HepG2 (cell line): ENCODE data around the gene C9orf50. TPM values are rescaled to one million over a fixed set of nuclear protein-coding genes. Genes with fewer than 3 reads are reported as not detected.

Experiments
- CENPT ChIP-seq: sonication (generic); formaldehyde crosslinking; IDR thresholded peaks from 2 replicates; pipeline ENCODE4 v1.8.0; 2022; ENCODE audit warnings: low read depth, mild to moderate bottlenecking, moderate library complexity, missing genetic modification reagents
- KDM4B ChIP-seq: sonication (generic); formaldehyde crosslinking; IDR thresholded peaks from 2 replicates; pipeline ENCODE4 v1.4.0; 2020; ENCODE audit warnings: missing genetic modification reagents
- SALL1 ChIP-seq: sonication (generic); formaldehyde crosslinking; IDR thresholded peaks from 2 replicates; pipeline ENCODE4 v1.8.0; 2022; ENCODE audit warnings: mild to moderate bottlenecking, missing genetic modification reagents
- SIN3A ChIP-seq: IDR thresholded peaks from 2 replicates; pipeline ENCODE4 v1.6.1; 2011; ENCODE audit warnings: low read depth, mild to moderate bottlenecking, control low read depth, low read length, borderline replicate concordance
- SRSF1 ChIP-seq: fragments of 200-400 bp; formaldehyde crosslinking; optimal IDR thresholded peaks from 2 replicates; pipeline ENCODE3; 2017; ENCODE audit warnings: mild to moderate bottlenecking, low read depth, low read length, moderate library complexity
- ZNF335 ChIP-seq: sonication (generic); formaldehyde crosslinking; IDR thresholded peaks from 2 replicates; pipeline ENCODE4 v1.4.0; 2020; ENCODE audit warnings: missing genetic modification reagents
- ZSCAN22 ChIP-seq: sonication (generic); formaldehyde crosslinking; IDR thresholded peaks from 2 replicates; pipeline ENCODE4 v1.4.0; 2020; ENCODE audit warnings: mild to moderate bottlenecking, missing genetic modification reagents
- ZZZ3 ChIP-seq: sonication (generic); formaldehyde crosslinking; IDR thresholded peaks from 2 replicates; pipeline ENCODE4 v1.4.0; 2020; ENCODE audit warnings: missing genetic modification reagents, mild to moderate bottlenecking, borderline replicate concordance
- polyA plus RNA-seq, 8 experiments: library from polyadenylated mRNA; depleted of rRNA in 3 of 8; stranded (reverse) in 7 of 8; unstranded in 1 of 8; fragments of >200 nt; fragmentation: Illumina TruSeq in 4 of 8; extraction: Trizol in 4 of 8; gene quantifications; 2 replicates each; pipeline versions ENCODE4 v1.2.1 to v1.2.3, GENCODE V29; 2011 to 2016; ENCODE audit warnings: low read depth in 4 of 8, missing spikeins in 1 of 8, mixed read lengths in 1 of 8; ENCODE audit not compliant: insufficient read depth in 1 of 8
- total RNA-seq, 5 experiments: library from RNA; depleted of rRNA; stranded (reverse); fragments of >200 nt; fragmentation: Illumina TruSeq; extraction: Trizol; gene quantifications; 2 replicates each; pipeline ENCODE4 v1.2.3, GENCODE V29; 2016; ENCODE audit warnings: low read depth in 1 of 5
- TF ChIP-seq, protein P1 (sequence below): sonication (generic); formaldehyde crosslinking; IDR thresholded peaks from 2 replicates; pipeline ENCODE4 v1.8.1; 2022; ENCODE audit warnings: low read depth, mild to moderate bottlenecking, missing genetic modification reagents
- TF ChIP-seq, protein P2 (sequence below): sonication (generic); formaldehyde crosslinking; IDR thresholded peaks from 2 replicates; pipeline ENCODE4 v1.5.0; 2020; ENCODE audit warnings: mild to moderate bottlenecking, missing genetic modification reagents, moderate library complexity
- TF ChIP-seq, protein P3 (sequence below): sonication (generic); formaldehyde crosslinking; conservative IDR thresholded peaks from 2 replicates; pipeline ENCODE4 v1.8.0; 2022; ENCODE audit warnings: missing genetic modification reagents
- TF ChIP-seq, protein P4 (sequence below): sonication (generic); formaldehyde crosslinking; conservative IDR thresholded peaks from 2 replicates; pipeline ENCODE4 v1.8.1; 2023; ENCODE audit warnings: missing genetic modification reagents
- TF ChIP-seq, protein P5 (sequence below): sonication (generic); formaldehyde crosslinking; IDR thresholded peaks from 2 replicates; pipeline ENCODE4 v1.4.0; 2020; ENCODE audit warnings: low read depth, missing genetic modification reagents
- TF ChIP-seq, protein P6 (sequence below): IDR thresholded peaks from 2 replicates; pipeline ENCODE4 v1.6.1; 2016

The C9orf50 gene
- total and polyA plus RNA-seq, 2 of the 13 experiments (the other 11 are each of a cell fraction or from before 2014, with no cell fraction given) = not detected

GRCh38 chr9:129641750-129642585, 21.1 kb upstream of the C9orf50 start, which contains the start of gene ASB6 (continued):
- TF ChIP-seq, protein P1, sequence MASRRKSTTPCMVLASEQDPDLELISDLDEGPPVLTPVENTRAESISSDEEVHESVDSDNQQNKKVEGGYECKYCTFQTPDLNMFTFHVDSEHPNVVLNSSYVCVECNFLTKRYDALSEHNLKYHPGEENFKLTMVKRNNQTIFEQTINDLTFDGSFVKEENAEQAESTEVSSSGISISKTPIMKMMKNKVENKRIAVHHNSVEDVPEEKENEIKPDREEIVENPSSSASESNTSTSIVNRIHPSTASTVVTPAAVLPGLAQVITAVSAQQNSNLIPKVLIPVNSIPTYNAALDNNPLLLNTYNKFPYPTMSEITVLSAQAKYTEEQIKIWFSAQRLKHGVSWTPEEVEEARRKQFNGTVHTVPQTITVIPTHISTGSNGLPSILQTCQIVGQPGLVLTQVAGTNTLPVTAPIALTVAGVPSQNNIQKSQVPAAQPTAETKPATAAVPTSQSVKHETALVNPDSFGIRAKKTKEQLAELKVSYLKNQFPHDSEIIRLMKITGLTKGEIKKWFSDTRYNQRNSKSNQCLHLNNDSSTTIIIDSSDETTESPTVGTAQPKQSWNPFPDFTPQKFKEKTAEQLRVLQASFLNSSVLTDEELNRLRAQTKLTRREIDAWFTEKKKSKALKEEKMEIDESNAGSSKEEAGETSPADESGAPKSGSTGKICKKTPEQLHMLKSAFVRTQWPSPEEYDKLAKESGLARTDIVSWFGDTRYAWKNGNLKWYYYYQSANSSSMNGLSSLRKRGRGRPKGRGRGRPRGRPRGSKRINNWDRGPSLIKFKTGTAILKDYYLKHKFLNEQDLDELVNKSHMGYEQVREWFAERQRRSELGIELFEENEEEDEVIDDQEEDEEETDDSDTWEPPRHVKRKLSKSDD (CRISPR knock-in tag) = peak; percentile 96
- TF ChIP-seq KDM4B (CRISPR knock-in tag) (peak; percentile 72; the same call in 1 of the 2 replicates), SIN3A (no peak), SRSF1 (peak; percentile 75), SALL1 (CRISPR knock-in tag) (peak; percentile 87; the same call in 1 of the 2 replicates), ZSCAN22 (CRISPR knock-in tag) (no peak), ZNF335 (CRISPR knock-in tag) (0 out of 2 replicates have a peak, but pooled peaks have one; percentile 55), ZZZ3 (CRISPR knock-in tag) (peak; percentile 71; the same call in 1 of the 2 replicates), CENPT (CRISPR knock-in tag) (no peak)
- TF ChIP-seq, protein P2, sequence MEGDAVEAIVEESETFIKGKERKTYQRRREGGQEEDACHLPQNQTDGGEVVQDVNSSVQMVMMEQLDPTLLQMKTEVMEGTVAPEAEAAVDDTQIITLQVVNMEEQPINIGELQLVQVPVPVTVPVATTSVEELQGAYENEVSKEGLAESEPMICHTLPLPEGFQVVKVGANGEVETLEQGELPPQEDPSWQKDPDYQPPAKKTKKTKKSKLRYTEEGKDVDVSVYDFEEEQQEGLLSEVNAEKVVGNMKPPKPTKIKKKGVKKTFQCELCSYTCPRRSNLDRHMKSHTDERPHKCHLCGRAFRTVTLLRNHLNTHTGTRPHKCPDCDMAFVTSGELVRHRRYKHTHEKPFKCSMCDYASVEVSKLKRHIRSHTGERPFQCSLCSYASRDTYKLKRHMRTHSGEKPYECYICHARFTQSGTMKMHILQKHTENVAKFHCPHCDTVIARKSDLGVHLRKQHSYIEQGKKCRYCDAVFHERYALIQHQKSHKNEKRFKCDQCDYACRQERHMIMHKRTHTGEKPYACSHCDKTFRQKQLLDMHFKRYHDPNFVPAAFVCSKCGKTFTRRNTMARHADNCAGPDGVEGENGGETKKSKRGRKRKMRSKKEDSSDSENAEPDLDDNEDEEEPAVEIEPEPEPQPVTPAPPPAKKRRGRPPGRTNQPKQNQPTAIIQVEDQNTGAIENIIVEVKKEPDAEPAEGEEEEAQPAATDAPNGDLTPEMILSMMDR (CRISPR knock-in tag) = peak; percentile 97
- TF ChIP-seq, protein P3, sequence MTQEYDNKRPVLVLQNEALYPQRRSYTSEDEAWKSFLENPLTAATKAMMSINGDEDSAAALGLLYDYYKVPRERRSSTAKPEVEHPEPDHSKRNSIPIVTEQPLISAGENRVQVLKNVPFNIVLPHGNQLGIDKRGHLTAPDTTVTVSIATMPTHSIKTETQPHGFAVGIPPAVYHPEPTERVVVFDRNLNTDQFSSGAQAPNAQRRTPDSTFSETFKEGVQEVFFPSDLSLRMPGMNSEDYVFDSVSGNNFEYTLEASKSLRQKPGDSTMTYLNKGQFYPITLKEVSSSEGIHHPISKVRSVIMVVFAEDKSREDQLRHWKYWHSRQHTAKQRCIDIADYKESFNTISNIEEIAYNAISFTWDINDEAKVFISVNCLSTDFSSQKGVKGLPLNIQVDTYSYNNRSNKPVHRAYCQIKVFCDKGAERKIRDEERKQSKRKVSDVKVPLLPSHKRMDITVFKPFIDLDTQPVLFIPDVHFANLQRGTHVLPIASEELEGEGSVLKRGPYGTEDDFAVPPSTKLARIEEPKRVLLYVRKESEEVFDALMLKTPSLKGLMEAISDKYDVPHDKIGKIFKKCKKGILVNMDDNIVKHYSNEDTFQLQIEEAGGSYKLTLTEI (CRISPR knock-in tag) = no peak
- TF ChIP-seq, protein P4, sequence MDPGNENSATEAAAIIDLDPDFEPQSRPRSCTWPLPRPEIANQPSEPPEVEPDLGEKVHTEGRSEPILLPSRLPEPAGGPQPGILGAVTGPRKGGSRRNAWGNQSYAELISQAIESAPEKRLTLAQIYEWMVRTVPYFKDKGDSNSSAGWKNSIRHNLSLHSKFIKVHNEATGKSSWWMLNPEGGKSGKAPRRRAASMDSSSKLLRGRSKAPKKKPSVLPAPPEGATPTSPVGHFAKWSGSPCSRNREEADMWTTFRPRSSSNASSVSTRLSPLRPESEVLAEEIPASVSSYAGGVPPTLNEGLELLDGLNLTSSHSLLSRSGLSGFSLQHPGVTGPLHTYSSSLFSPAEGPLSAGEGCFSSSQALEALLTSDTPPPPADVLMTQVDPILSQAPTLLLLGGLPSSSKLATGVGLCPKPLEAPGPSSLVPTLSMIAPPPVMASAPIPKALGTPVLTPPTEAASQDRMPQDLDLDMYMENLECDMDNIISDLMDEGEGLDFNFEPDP (CRISPR knock-in tag) = no peak
- TF ChIP-seq, protein P5, sequence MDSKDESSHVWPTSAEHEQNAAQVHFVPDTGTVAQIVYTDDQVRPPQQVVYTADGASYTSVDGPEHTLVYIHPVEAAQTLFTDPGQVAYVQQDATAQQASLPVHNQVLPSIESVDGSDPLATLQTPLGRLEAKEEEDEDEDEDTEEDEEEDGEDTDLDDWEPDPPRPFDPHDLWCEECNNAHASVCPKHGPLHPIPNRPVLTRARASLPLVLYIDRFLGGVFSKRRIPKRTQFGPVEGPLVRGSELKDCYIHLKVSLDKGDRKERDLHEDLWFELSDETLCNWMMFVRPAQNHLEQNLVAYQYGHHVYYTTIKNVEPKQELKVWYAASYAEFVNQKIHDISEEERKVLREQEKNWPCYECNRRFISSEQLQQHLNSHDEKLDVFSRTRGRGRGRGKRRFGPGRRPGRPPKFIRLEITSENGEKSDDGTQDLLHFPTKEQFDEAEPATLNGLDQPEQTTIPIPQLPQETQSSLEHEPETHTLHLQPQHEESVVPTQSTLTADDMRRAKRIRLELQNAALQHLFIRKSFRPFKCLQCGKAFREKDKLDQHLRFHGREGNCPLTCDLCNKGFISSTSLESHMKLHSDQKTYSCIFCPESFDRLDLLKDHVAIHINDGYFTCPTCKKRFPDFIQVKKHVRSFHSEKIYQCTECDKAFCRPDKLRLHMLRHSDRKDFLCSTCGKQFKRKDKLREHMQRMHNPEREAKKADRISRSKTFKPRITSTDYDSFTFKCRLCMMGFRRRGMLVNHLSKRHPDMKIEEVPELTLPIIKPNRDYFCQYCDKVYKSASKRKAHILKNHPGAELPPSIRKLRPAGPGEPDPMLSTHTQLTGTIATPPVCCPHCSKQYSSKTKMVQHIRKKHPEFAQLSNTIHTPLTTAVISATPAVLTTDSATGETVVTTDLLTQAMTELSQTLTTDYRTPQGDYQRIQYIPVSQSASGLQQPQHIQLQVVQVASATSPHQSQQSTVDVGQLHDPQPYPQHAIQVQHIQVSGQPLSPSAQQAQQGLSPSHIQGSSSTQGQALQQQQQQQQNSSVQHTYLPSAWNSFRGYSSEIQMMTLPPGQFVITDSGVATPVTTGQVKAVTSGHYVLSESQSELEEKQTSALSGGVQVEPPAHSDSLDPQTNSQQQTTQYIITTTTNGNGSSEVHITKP = peak; percentile 8; the same call in 1 of the 2 replicates
- TF ChIP-seq, protein P6, sequence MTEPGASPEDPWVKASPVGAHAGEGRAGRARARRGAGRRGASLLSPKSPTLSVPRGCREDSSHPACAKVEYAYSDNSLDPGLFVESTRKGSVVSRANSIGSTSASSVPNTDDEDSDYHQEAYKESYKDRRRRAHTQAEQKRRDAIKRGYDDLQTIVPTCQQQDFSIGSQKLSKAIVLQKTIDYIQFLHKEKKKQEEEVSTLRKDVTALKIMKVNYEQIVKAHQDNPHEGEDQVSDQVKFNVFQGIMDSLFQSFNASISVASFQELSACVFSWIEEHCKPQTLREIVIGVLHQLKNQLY (CRISPR knock-in tag) = peak; percentile 52; the same call in 1 of the 2 replicates
